ENCODE data around the gene FAM151B. TPM values are rescaled to one million over a fixed set of nuclear protein-coding genes. Genes with fewer than 3 reads are reported as not detected.

FAM151B gene
- total and polyA plus RNA-seq, 2 of the 13 experiments (the other 11 are each of a cell fraction or from before 2014, with no cell fraction given), result 0.61 to 1.0 TPM

GRCh38 chr5:80466669-80467485, 21.0 kb upstream of the FAM151B start (continued):
- TF ChIP-seq ZHX2 (IDR thresholded peaks at IDR 0.05; ENCODE audit: low read depth) (no peak), ZHX2 (CRISPR knock-in tag; IDR thresholded peaks at IDR 0.05; ENCODE audit: borderline replicate concordance) (no peak), ZNF414 (CRISPR knock-in tag; IDR thresholded peaks at IDR 0.05) (no peak), MATR3 (CRISPR knock-in tag; IDR thresholded peaks at IDR 0.05) (no peak), SAP130 (CRISPR knock-in tag; IDR thresholded peaks at IDR 0.05; ENCODE audit: low read depth) (peak; percentile 42; the same call in 1 of the 2 replicates), RFXAP (CRISPR knock-in tag; IDR thresholded peaks at IDR 0.05; ENCODE audit: borderline replicate concordance) (no peak), ZNF773 (CRISPR knock-in tag; IDR thresholded peaks at IDR 0.05; ENCODE audit: borderline replicate concordance) (no peak), RXRA (CRISPR knock-in tag; IDR thresholded peaks at IDR 0.05) (no peak), RFX5 (IDR thresholded peaks at IDR 0.05; ENCODE audit: low read depth, low read length) (no peak), MIER3 (CRISPR knock-in tag; IDR thresholded peaks at IDR 0.05; ENCODE audit: borderline replicate concordance) (no peak), ZNF510 (CRISPR knock-in tag; IDR thresholded peaks at IDR 0.05; ENCODE audit: low read depth) (no peak), PPARG (CRISPR knock-in tag; conservative IDR thresholded peaks at IDR 0.05) (peak; percentile 39; the same call in 1 of the 2 replicates), ZNF704 (CRISPR knock-in tag; IDR thresholded peaks at IDR 0.05; ENCODE audit: borderline replicate concordance) (no peak), ZNF235 (CRISPR knock-in tag; IDR thresholded peaks at IDR 0.05; ENCODE audit: borderline replicate concordance) (no peak), SNAPC2 (CRISPR knock-in tag; IDR thresholded peaks at IDR 0.05) (no peak)
- TF ChIP-seq, protein P1, sequence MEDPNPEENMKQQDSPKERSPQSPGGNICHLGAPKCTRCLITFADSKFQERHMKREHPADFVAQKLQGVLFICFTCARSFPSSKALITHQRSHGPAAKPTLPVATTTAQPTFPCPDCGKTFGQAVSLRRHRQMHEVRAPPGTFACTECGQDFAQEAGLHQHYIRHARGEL (CRISPR knock-in tag; IDR thresholded peaks at IDR 0.05), result no peak
- TF ChIP-seq, protein P2, sequence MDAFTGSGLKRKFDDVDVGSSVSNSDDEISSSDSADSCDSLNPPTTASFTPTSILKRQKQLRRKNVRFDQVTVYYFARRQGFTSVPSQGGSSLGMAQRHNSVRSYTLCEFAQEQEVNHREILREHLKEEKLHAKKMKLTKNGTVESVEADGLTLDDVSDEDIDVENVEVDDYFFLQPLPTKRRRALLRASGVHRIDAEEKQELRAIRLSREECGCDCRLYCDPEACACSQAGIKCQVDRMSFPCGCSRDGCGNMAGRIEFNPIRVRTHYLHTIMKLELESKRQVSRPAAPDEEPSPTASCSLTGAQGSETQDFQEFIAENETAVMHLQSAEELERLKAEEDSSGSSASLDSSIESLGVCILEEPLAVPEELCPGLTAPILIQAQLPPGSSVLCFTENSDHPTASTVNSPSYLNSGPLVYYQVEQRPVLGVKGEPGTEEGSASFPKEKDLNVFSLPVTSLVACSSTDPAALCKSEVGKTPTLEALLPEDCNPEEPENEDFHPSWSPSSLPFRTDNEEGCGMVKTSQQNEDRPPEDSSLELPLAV (CRISPR knock-in tag; conservative IDR thresholded peaks at IDR 0.05; ENCODE audit: low read depth), result no peak
- TF ChIP-seq, protein P3, sequence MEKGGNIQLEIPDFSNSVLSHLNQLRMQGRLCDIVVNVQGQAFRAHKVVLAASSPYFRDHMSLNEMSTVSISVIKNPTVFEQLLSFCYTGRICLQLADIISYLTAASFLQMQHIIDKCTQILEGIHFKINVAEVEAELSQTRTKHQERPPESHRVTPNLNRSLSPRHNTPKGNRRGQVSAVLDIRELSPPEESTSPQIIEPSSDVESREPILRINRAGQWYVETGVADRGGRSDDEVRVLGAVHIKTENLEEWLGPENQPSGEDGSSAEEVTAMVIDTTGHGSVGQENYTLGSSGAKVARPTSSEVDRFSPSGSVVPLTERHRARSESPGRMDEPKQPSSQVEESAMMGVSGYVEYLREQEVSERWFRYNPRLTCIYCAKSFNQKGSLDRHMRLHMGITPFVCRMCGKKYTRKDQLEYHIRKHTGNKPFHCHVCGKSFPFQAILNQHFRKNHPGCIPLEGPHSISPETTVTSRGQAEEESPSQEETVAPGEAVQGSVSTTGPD (CRISPR knock-in tag; IDR thresholded peaks at IDR 0.05), result no peak

Data from HepG2 (cell line).